IMR-90 (cell line): ENCODE results near the gene PSMG4. TPM values are rescaled to one million over a fixed set of nuclear protein-coding genes. Genes with fewer than 3 reads are reported as not detected.
A peak's percentile ranks its signal among the peaks of the same experiment; 100 is the strongest.

Source experiments
- ATAC-seq: fragments of 200-7000 bp; cut with Tn5 transposase; 2 replicates; pipeline ENCODE4 v1.9.1; 2020; ENCODE audit warnings: low read depth, mild to moderate bottlenecking, moderate library complexity
- BruUV-seq: library from RNA; stranded (reverse); fragments of 400-500 nt; replicated peaks from 2 replicates; lab custom pipeline; 2021; lab: Mats Ljungman, UMichigan
- CTCF ChIA-PET: fragments of 300-600 bp; formaldehyde crosslinking; extraction: SDS; loops from one replicate; lab custom pipeline; 2021; ENCODE audit warnings: antibody characterized with exemption; lab: Yijun Ruan, JAX
- POLR2A ChIA-PET: fragments of 300-600 bp; sonication (Branson Sonifier 250); formaldehyde crosslinking; loops from one replicate; lab custom pipeline; 2022; ENCODE audit warnings: antibody characterized with exemption; ENCODE audit not compliant: unreplicated experiment; lab: Charles Lee
- DNase-seq: peaks from one replicate; pipeline ENCODE4 v3.0.0; 2013
- H2AFZ ChIP-seq: replicated peaks from 2 replicates; pipeline ENCODE3; 2013; ENCODE audit warnings: low read length, mild to moderate bottlenecking; ENCODE audit not compliant: poor library complexity
- H2AK5ac ChIP-seq: 2 replicates; pipeline ENCODE4 v1.6.1; 2013; ENCODE audit warnings: low read depth, low read length, inconsistent platforms
- H2AK9ac ChIP-seq: replicated peaks from 2 replicates; pipeline ENCODE3; 2013; ENCODE audit warnings: mild to moderate bottlenecking, low read depth, low read length, moderate library complexity; ENCODE audit not compliant: poor library complexity
- H2BK120ac ChIP-seq: 2 replicates; pipeline ENCODE4 v1.6.1; 2013; ENCODE audit warnings: low read depth, low read length, inconsistent platforms
- H2BK15ac ChIP-seq: 3 replicates; pipeline ENCODE4 v1.6.1; 2013; ENCODE audit warnings: low read depth, low read length, inconsistent platforms
- H2BK20ac ChIP-seq: 2 replicates; pipeline ENCODE4 v1.6.1; 2013; ENCODE audit warnings: low read depth, mild to moderate bottlenecking, inconsistent platforms, low read length, moderate library complexity
- H2BK5ac ChIP-seq: 2 replicates; pipeline ENCODE4 v1.6.1; 2013; ENCODE audit warnings: mild to moderate bottlenecking, low read depth, low read length, inconsistent platforms; ENCODE audit not compliant: poor library complexity, severe bottlenecking
- H3K14ac ChIP-seq: replicated peaks from 2 replicates; pipeline ENCODE4 v1.6.1; 2013; ENCODE audit warnings: low read depth, low read length, inconsistent platforms
- H3K18ac ChIP-seq: 2 replicates; pipeline ENCODE4 v1.6.1; 2013; ENCODE audit warnings: low read depth, low read length, control low read depth
- H3K23ac ChIP-seq: 2 replicates; pipeline ENCODE4 v1.6.1; 2013; ENCODE audit warnings: low read depth, low read length, inconsistent platforms
- H3K27ac ChIP-seq: 2 replicates; pipeline ENCODE4 v1.5.1; 2013; ENCODE audit warnings: mild to moderate bottlenecking, control low read depth, low read length; ENCODE audit not compliant: insufficient read depth
- H3K27me3 ChIP-seq: 2 replicates; pipeline ENCODE4 v1.6.1; 2013; ENCODE audit warnings: low read length; ENCODE audit not compliant: control insufficient read depth, insufficient read depth
- H3K36me3 ChIP-seq: 2 replicates; pipeline ENCODE4 v1.6.1; 2013; ENCODE audit warnings: low read length, mixed read lengths; ENCODE audit not compliant: control insufficient read depth, insufficient read depth
- H3K4ac ChIP-seq: 2 replicates; pipeline ENCODE4 v1.6.1; 2013; ENCODE audit warnings: low read depth, low read length, inconsistent platforms
- H3K4me1 ChIP-seq: 2 replicates; pipeline ENCODE4 v1.6.1; 2013; ENCODE audit warnings: low read length, mixed read lengths; ENCODE audit not compliant: control insufficient read depth, insufficient read depth
- H3K4me2 ChIP-seq: 2 replicates; pipeline ENCODE4 v1.6.1; 2013; ENCODE audit warnings: low read depth, mild to moderate bottlenecking, control low read depth, low read length, moderate library complexity
- H3K4me3 ChIP-seq: 2 replicates; pipeline ENCODE4 v1.5.1; 2013; ENCODE audit warnings: low read depth, mild to moderate bottlenecking, control low read depth, low read length, moderate library complexity; ENCODE audit not compliant: insufficient read depth
- H3K56ac ChIP-seq: 2 replicates; pipeline ENCODE4 v1.6.1; 2013; ENCODE audit warnings: low read length, inconsistent platforms; ENCODE audit not compliant: insufficient read depth; ENCODE audit errors: extremely low read depth
- H3K79me1 ChIP-seq, 2 experiments: 2 replicates each; pipeline ENCODE4 v1.6.1; 2013; ENCODE audit warnings: low read length in 2 of 2, inconsistent platforms in 1 of 2, low read depth in 1 of 2
- H3K9ac ChIP-seq: 2 replicates; pipeline ENCODE4 v1.6.1; 2013; ENCODE audit warnings: low read depth, low read length, control low read depth
- H3K9me1 ChIP-seq: 2 replicates; pipeline ENCODE4 v1.6.1; 2013; ENCODE audit warnings: low read length, inconsistent platforms; ENCODE audit not compliant: insufficient read depth
- H3K9me3 ChIP-seq: 2 replicates; pipeline ENCODE4 v1.6.1; 2013; ENCODE audit warnings: low read length; ENCODE audit not compliant: control insufficient read depth, insufficient read depth
- H4K20me1 ChIP-seq: 2 replicates; pipeline ENCODE4 v1.6.1; 2013; ENCODE audit warnings: low read length, inconsistent platforms; ENCODE audit not compliant: insufficient read depth
- H4K5ac ChIP-seq: 2 replicates; pipeline ENCODE4 v1.6.1; 2013; ENCODE audit warnings: mild to moderate bottlenecking, low read depth, low read length, control low read depth
- H4K8ac ChIP-seq, 2 experiments: 2 replicates each; pipeline ENCODE4 v1.6.1; 2013; ENCODE audit warnings: low read depth in 2 of 2, low read length in 2 of 2, control low read depth in 1 of 2, inconsistent platforms in 1 of 2
- H4K91ac ChIP-seq: 2 replicates; pipeline ENCODE4 v1.6.1; 2013; ENCODE audit warnings: low read depth, low read length, inconsistent platforms; ENCODE audit not compliant: insufficient read depth
- CEBPB ChIP-seq: IDR thresholded peaks from 2 replicates; pipeline ENCODE4 v1.6.1; 2012; ENCODE audit warnings: low read depth, low read length, improper control_type of control experiment
- FOS ChIP-seq: fragments of 150-350 bp; IDR thresholded peaks from 2 replicates; pipeline ENCODE4 v1.6.1; 2016; ENCODE audit warnings: low read depth, low read length
- MAFK ChIP-seq: IDR thresholded peaks from 2 replicates; pipeline ENCODE4 v1.6.1; 2012; ENCODE audit warnings: low read depth, low read length, improper control_type of control experiment
- MXI1 ChIP-seq: IDR thresholded peaks from 2 replicates; pipeline ENCODE4 v1.6.1; 2012; ENCODE audit warnings: low read depth, mild to moderate bottlenecking, low read length, moderate library complexity, borderline replicate concordance
- RAD21 ChIP-seq: IDR thresholded peaks from 2 replicates; pipeline ENCODE4 v1.6.1; 2012; ENCODE audit warnings: low read length, improper control_type of control experiment
- RCOR1 ChIP-seq: IDR thresholded peaks from 2 replicates; pipeline ENCODE4 v1.6.1; 2012; ENCODE audit warnings: mild to moderate bottlenecking, low read length, improper control_type of control experiment; ENCODE audit not compliant: insufficient replicate concordance
- WGBS, 2 experiments: methylation state at CpG; one replicate each; pipeline versions ENCODE4 v1.1.5 to v1.1.7; 2013; ENCODE audit warnings: missing lambda C conversion rate in 2 of 2; ENCODE audit not compliant: insufficient read length in 1 of 2; ENCODE audit errors: extremely low coverage in 2 of 2; 5-methylcytosine and 5-hydroxymethylcytosine counted together
- dilution Hi-C: fragments of 300-500 bp; cut with HindIII; formaldehyde crosslinking; loops from one replicate; pipeline ENCODE4 v1.14.3; 2018; ENCODE audit warnings: low sequenced_read_pairs; ENCODE audit not compliant: unreplicated experiment
- in situ Hi-C: fragments of 300-500 bp; cut with MboI; formaldehyde crosslinking; loops from 3 replicates; pipeline ENCODE4 v1.14.3; 2019; ENCODE audit warnings: low sequenced_read_pairs, inconsistent platforms, mixed read lengths
- intact Hi-C: fragments of 100-400 bp; cut with micrococcal nuclease; formaldehyde crosslinking; loops from 2 replicates; pipeline ENCODE4 v1.10.0; 2022
- polyA plus RNA-seq, 3 experiments: library from polyadenylated mRNA; depleted of rRNA; stranded (reverse); fragments of >200 nt; gene quantifications; 2 replicates each; pipeline ENCODE4 v1.2.3, GENCODE V29; 2012; ENCODE audit warnings: low replicate concordance in 1 of 3
- total RNA-seq: library from RNA; depleted of rRNA; stranded (reverse); fragments of >200 nt; gene quantifications from 2 replicates; pipeline ENCODE4 v1.2.3, GENCODE V29; 2012
- TF ChIP-seq, protein P1 (sequence below): fragments of 150-350 bp; IDR thresholded peaks from 2 replicates; pipeline ENCODE4 v1.6.1; 2016; ENCODE audit warnings: low read depth, mild to moderate bottlenecking, low read length, moderate library complexity, borderline replicate concordance

Gene PSMG4
- total and polyA plus RNA-seq, 2 of the 4 experiments (the other 2 are of a cell fraction) = 5.6 to 13.4 TPM

DNA sequence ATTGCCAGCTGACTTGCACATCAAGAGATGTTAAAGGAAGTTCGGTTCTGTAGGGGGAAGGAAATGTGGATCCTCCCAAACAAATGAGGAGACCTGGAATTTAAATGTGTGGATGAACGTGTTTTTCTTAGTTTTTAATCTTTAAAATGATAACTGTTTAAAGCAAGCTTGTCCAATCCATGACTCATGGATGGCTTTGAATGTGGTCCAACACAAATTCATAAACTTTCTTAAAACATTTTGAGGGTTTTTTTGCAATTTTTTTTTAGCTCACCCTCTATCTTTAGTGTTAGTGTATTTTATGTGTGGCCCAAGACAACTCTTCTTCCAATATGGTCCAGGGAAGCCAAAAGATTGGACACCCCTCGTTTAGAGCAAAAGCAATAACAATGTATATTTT, 43.8 kb upstream of the PSMG4 start:
- peaks cover 16% of the 10 kb centered on the region for H3K27me3 ChIP-seq
- H4K5ac ChIP-seq = no peak overlapping the region
- no peaks in the 10 kb centered on the region for H3K36me3 ChIP-seq
- in situ Hi-C loops = no loop called here
- peak overlapping the region; percentile 74; the same call in 1 of the 2 replicates for H3K4me2 ChIP-seq
- H2AK5ac ChIP-seq = no peak overlapping the region
- no peak overlapping the region for H2BK15ac ChIP-seq
- H2BK5ac ChIP-seq = peak overlapping the region; percentile 79
- H3K27ac ChIP-seq = no peak overlapping the region
- peak; percentile 40 for ATAC-seq
- H3K56ac ChIP-seq = no peak overlapping the region
- DNase-seq = peak; percentile 72
- no peak overlapping the region for H2AFZ ChIP-seq
- no peak overlapping the region; a peak in 1 of 4 replicates for H4K8ac ChIP-seq
- no peak overlapping the region for H3K4me3 ChIP-seq
- BruUV-seq = no TSS peak
- no peaks in the 10 kb centered on the region for H4K20me1 ChIP-seq
- H3K23ac ChIP-seq = no peak overlapping the region
- H2BK20ac ChIP-seq = no peak overlapping the region
- TF ChIP-seq CEBPB (no peak), RAD21 (no peak), MXI1 (no peak), RCOR1 (no peak), MAFK (no peak), FOS (no peak)
- TF ChIP-seq, protein P1, sequence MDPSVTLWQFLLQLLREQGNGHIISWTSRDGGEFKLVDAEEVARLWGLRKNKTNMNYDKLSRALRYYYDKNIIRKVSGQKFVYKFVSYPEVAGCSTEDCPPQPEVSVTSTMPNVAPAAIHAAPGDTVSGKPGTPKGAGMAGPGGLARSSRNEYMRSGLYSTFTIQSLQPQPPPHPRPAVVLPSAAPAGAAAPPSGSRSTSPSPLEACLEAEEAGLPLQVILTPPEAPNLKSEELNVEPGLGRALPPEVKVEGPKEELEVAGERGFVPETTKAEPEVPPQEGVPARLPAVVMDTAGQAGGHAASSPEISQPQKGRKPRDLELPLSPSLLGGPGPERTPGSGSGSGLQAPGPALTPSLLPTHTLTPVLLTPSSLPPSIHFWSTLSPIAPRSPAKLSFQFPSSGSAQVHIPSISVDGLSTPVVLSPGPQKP = no peak
- dilution Hi-C loops = no loop called here
- H3K9me3 ChIP-seq = no peaks in the 10 kb centered on the region
- no peak overlapping the region for H3K9ac ChIP-seq
- no peak overlapping the region for H3K14ac ChIP-seq
- no peaks in the 10 kb centered on the region for H3K79me1 ChIP-seq
- CTCF ChIA-PET = interaction anchor here (1.4 kb wide), 1 partner anchor 32 kb away, joined by 3 read pairs; no protein-coding TSS in a partner anchor
- H3K4ac ChIP-seq = no peak overlapping the region
- peak overlapping the region; percentile 85; the same call in 1 of the 2 replicates for H3K18ac ChIP-seq
- no peak overlapping the region for H2AK9ac ChIP-seq
- POLR2A ChIA-PET = no interaction called here
- H3K9me1 ChIP-seq = no peaks in the 10 kb centered on the region
- H4K91ac ChIP-seq = no peak overlapping the region
- H2BK120ac ChIP-seq = no peak overlapping the region
- H3K4me1 ChIP-seq = peaks cover 6% of the 10 kb centered on the region
- intact Hi-C loops = no loop called here
- no CpG with 5 or more reads among the region's 3 CpGs for WGBS, 2 experiments
